PC-9 (cell line): Measurements from ENCODE around the gene TRIM45. TPM values are rescaled to one million over a fixed set of nuclear protein-coding genes. Genes with fewer than 3 reads are reported as not detected.

Experiments
- BruUV-seq: library from RNA; stranded (reverse); fragments of 400-500 nt; replicated peaks from 2 replicates; lab custom pipeline; 2021; lab: Mats Ljungman, UMichigan
- CTCF ChIA-PET: fragments of 300-600 bp; sonication (Branson Sonifier 250); formaldehyde crosslinking; loops from one replicate; lab custom pipeline; 2022; ENCODE audit warnings: antibody characterized with exemption; lab: Charles Lee
- POLR2A ChIA-PET: fragments of 300-600 bp; sonication (Branson Sonifier 250); formaldehyde crosslinking; loops from one replicate; lab custom pipeline; 2022; ENCODE audit warnings: antibody characterized with exemption; ENCODE audit not compliant: unreplicated experiment; lab: Charles Lee
- DNase-seq, 2 experiments: peaks; one replicate each; pipeline versions ENCODE4 v3.0.0 to v3.0.0-alpha.2; 2015 to 2022; ENCODE audit warnings: mixed read lengths in 1 of 2
- H2AFZ ChIP-seq: fragments of 200-600 bp; sonication (generic); 2 replicates; pipeline ENCODE4 v1.8.1; 2017; ENCODE audit warnings: antibody characterized with exemption
- H3F3A ChIP-seq: fragments of 200-600 bp; sonication (generic); 2 replicates; pipeline ENCODE4 v1.8.1; 2017; ENCODE audit warnings: antibody characterized with exemption, mild to moderate bottlenecking, low read depth; ENCODE audit not compliant: insufficient read depth
- H3K27ac ChIP-seq: fragments of 200-600 bp; sonication (generic); 2 replicates; pipeline ENCODE4 v1.6.1; 2016; ENCODE audit warnings: mixed run types
- H3K27me3 ChIP-seq: fragments of 200-600 bp; sonication (generic); 2 replicates; pipeline ENCODE4 v1.6.1; 2016; ENCODE audit warnings: low read depth, mixed run types; ENCODE audit not compliant: insufficient read depth
- H3K36me3 ChIP-seq: fragments of 200-600 bp; sonication (generic); 2 replicates; pipeline ENCODE4 v1.6.1; 2016; ENCODE audit warnings: low read depth, mixed run types
- H3K4me1 ChIP-seq: fragments of 200-600 bp; sonication (generic); replicated peaks from 2 replicates; pipeline ENCODE4 v1.6.1; 2016; ENCODE audit warnings: mixed run types; ENCODE audit not compliant: insufficient read depth
- H3K4me2 ChIP-seq: fragments of 200-600 bp; sonication (generic); 2 replicates; pipeline ENCODE4 v1.6.1; 2017; ENCODE audit warnings: mixed run types
- H3K4me3 ChIP-seq: fragments of 200-600 bp; sonication (generic); 2 replicates; pipeline ENCODE4 v1.6.1; 2016; ENCODE audit warnings: mixed run types
- H3K79me2 ChIP-seq: fragments of 200-600 bp; sonication (generic); 2 replicates; pipeline ENCODE4 v1.6.1; 2017; ENCODE audit warnings: low read depth, mixed run types
- H3K9me2 ChIP-seq: fragments of 200-600 bp; sonication (generic); 2 replicates; pipeline ENCODE4 v1.8.1; 2017; ENCODE audit warnings: mild to moderate bottlenecking; ENCODE audit not compliant: insufficient read depth
- H3K9me3 ChIP-seq: fragments of 200-600 bp; sonication (generic); 2 replicates; pipeline ENCODE4 v1.8.1; 2016; ENCODE audit warnings: low read depth; ENCODE audit not compliant: insufficient read depth
- H4K20me1 ChIP-seq: fragments of 200-600 bp; sonication (generic); 2 replicates; pipeline ENCODE4 v1.8.1; 2017; ENCODE audit not compliant: insufficient read depth
- CTCF ChIP-seq: fragments of 200-600 bp; sonication (generic); conservative IDR thresholded peaks from 2 replicates; pipeline ENCODE4 v1.6.1; 2017; ENCODE audit warnings: mixed run types, antibody characterized with exemption, mild to moderate bottlenecking, moderate library complexity
- EZH2 ChIP-seq: fragments of 200-600 bp; sonication (generic); IDR thresholded peaks from 2 replicates; pipeline ENCODE4 v1.8.0; 2017; ENCODE audit warnings: antibody characterized with exemption, low read depth
- intact Hi-C: fragments of 100-400 bp; cut with micrococcal nuclease; formaldehyde crosslinking; loops from one replicate; pipeline ENCODE4 v1.10.0; 2022; ENCODE audit not compliant: unreplicated experiment
- total RNA-seq: library from RNA; stranded (reverse); gene quantifications from 2 replicates; pipeline ENCODE4 v1.2.3, GENCODE V29; 2021

The TRIM45 gene
- total RNA-seq, 1 experiment from 2014 or later = 10.0 TPM

GRCh38 chr1:117084231-117084630 lies 37.3 kb downstream of the TRIM45 start:
- BruUV-seq = no TSS peak
- intact Hi-C loops = no loop called here
- no peak overlapping the region for H3K27ac ChIP-seq
- H4K20me1 ChIP-seq = no peaks in the 10 kb centered on the region
- no peak overlapping the region for H3K4me3 ChIP-seq
- TF ChIP-seq CTCF = no peak
- TF ChIP-seq EZH2 = no peak
- ChIA-PET CTCF (no interaction called here), POLR2A (no interaction called here)
- no peak for DNase-seq
- peaks cover 40% of the 10 kb centered on the region for H3K36me3 ChIP-seq
- no peaks in the 10 kb centered on the region for H3K9me3 ChIP-seq
- H3K4me1 ChIP-seq = no peaks in the 10 kb centered on the region
- H3F3A ChIP-seq = no peaks in the 10 kb centered on the region
- no peak overlapping the region for H3K4me2 ChIP-seq
- no peak overlapping the region for H2AFZ ChIP-seq
- H3K9me2 ChIP-seq = no peaks in the 10 kb centered on the region
- no peaks in the 10 kb centered on the region for H3K79me2 ChIP-seq
- no peaks in the 10 kb centered on the region for H3K27me3 ChIP-seq

DNA sequence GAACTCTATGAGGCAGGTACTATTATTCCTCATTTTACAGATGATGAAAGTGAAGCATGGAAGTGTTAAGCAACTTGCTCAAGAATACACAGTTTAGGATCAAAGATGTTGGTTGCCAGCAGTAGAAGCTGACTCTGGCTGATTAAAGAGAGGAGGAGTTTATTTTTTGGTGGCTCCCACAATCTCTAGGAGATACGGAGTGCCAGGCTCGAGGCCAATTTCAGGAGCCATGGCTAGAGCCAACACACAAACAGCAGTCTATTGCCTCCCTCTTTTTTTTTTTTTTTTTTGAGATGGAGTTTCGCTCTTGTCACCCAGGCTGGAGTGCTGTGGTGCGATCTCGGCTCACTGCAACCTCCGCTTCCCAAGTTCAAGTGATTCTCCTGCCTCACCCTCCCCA lies 41.8 kb downstream of the TRIM45 start:
- ChIA-PET CTCF (no interaction called here), POLR2A (no interaction called here)
- H3K4me3 ChIP-seq = no peak overlapping the region
- H3F3A ChIP-seq = peaks cover 7% of the 10 kb centered on the region; the same call in 1 of the 2 replicates
- H3K36me3 ChIP-seq = peaks cover 69% of the 10 kb centered on the region
- DNase-seq = no peak
- H3K27me3 ChIP-seq = no peaks in the 10 kb centered on the region
- H3K27ac ChIP-seq = no peak overlapping the region
- H4K20me1 ChIP-seq = no peaks in the 10 kb centered on the region
- H2AFZ ChIP-seq = no peak overlapping the region
- no peak for TF ChIP-seq EZH2
- TF ChIP-seq CTCF = no peak
- no peaks in the 10 kb centered on the region for H3K79me2 ChIP-seq
- no peaks in the 10 kb centered on the region; the same call in 1 of the 2 replicates for H3K4me1 ChIP-seq
- no peaks in the 10 kb centered on the region for H3K9me2 ChIP-seq
- no peaks in the 10 kb centered on the region for H3K9me3 ChIP-seq
- no peak overlapping the region for H3K4me2 ChIP-seq
- BruUV-seq = no TSS peak
- intact Hi-C loops = no loop called here

DNA sequence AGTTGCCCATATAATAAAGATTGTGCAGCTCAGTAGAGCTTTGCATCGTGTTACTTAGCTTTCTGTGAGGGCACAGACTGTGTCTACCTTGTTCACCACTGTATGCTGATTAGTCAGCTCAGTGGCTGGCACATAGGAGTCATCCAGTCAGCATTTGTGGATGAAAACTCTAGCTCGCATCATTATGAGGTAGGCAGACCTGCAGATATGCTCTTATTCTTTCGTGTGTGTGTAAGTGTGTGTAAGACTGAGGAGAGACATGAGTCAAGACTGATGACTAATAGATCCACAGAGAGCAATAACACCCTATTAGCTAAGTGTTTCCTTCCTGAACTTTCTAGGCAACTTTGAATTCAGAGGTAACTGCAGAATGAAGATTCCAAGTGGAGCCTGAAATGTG lies 44.3 kb downstream of the TRIM45 start:
- no TSS peak for BruUV-seq

More for the DNA sequence above, 44.3 kb downstream of the TRIM45 start:
- no peaks in the 10 kb centered on the region for H3K9me2 ChIP-seq
- peaks cover 68% of the 10 kb centered on the region for H3K36me3 ChIP-seq
- intact Hi-C loops = no loop called here
- TF ChIP-seq CTCF = no peak
- no peak for TF ChIP-seq EZH2
- H4K20me1 ChIP-seq = no peaks in the 10 kb centered on the region
- H3K4me3 ChIP-seq = no peak overlapping the region
- peak in 1 of 2 experiments; percentile 72 for DNase-seq
- H3K9me3 ChIP-seq = no peaks in the 10 kb centered on the region
- H3K27me3 ChIP-seq = no peaks in the 10 kb centered on the region
- H3K4me2 ChIP-seq = no peak overlapping the region
- H3K79me2 ChIP-seq = no peaks in the 10 kb centered on the region
- H2AFZ ChIP-seq = no peak overlapping the region
- H3F3A ChIP-seq = peaks cover 7% of the 10 kb centered on the region; the same call in 1 of the 2 replicates
- H3K4me1 ChIP-seq = no peaks in the 10 kb centered on the region; the same call in 1 of the 2 replicates
- ChIA-PET POLR2A (no interaction called here), CTCF (interaction anchor here (0.7 kb wide), 1 partner anchor 34 kb away, joined by 3 read pairs; no protein-coding TSS in a partner anchor)
- H3K27ac ChIP-seq = peak overlapping the region; percentile 50
